Osteocyte (in vitro differentiated cells): ENCODE data around the gene RDM1. TPM values are rescaled to one million over a fixed set of nuclear protein-coding genes. Genes with fewer than 3 reads are reported as not detected.
"Not testable (repeated sequence)": the region's sequence is repeated elsewhere in the genome, so short reads cannot be mapped to it uniquely, and the experiment has no call there.

Experiments used
- DNase-seq: peaks from one replicate; pipeline ENCODE4 v3.0.0; 2021; ENCODE audit warnings: mixed read lengths; ENCODE audit not compliant: unreplicated experiment; ENCODE audit errors: extremely low spot score
- H3K27ac Mint-ChIP-seq: one replicate; pipeline ENCODE4 v1.8.0; 2021; ENCODE audit warnings: mild to moderate bottlenecking, mixed read lengths; ENCODE audit not compliant: unreplicated experiment
- H3K27me3 Mint-ChIP-seq: one replicate; pipeline ENCODE4 v1.8.0; 2021; ENCODE audit warnings: mixed read lengths; ENCODE audit not compliant: unreplicated experiment
- H3K36me3 Mint-ChIP-seq: one replicate; pipeline ENCODE4 v1.8.0; 2021; ENCODE audit warnings: mixed read lengths; ENCODE audit not compliant: unreplicated experiment
- H3K4me1 Mint-ChIP-seq: one replicate; pipeline ENCODE4 v1.8.0; 2021; ENCODE audit warnings: mixed read lengths; ENCODE audit not compliant: unreplicated experiment
- H3K4me3 Mint-ChIP-seq: one replicate; pipeline ENCODE4 v1.8.0; 2021; ENCODE audit warnings: mild to moderate bottlenecking, moderate library complexity, mixed read lengths; ENCODE audit not compliant: unreplicated experiment
- H3K9me3 Mint-ChIP-seq: one replicate; pipeline ENCODE4 v1.8.0; 2021; ENCODE audit warnings: mixed read lengths; ENCODE audit not compliant: unreplicated experiment
- CTCF ChIP-seq: fragments of 200-600 bp; sonication (generic); IDR thresholded peaks from 2 replicates; pipeline ENCODE4 v1.5.0; 2021; ENCODE audit warnings: antibody characterized with exemption, mild to moderate bottlenecking, moderate library complexity
- total RNA-seq: library from RNA; stranded (reverse); gene quantifications from 2 replicates; pipeline ENCODE4 v1.2.1, GENCODE V29; 2021

The RDM1 gene
- total RNA-seq, 1 donor from 2014 or later, result 0.35 TPM

DNA sequence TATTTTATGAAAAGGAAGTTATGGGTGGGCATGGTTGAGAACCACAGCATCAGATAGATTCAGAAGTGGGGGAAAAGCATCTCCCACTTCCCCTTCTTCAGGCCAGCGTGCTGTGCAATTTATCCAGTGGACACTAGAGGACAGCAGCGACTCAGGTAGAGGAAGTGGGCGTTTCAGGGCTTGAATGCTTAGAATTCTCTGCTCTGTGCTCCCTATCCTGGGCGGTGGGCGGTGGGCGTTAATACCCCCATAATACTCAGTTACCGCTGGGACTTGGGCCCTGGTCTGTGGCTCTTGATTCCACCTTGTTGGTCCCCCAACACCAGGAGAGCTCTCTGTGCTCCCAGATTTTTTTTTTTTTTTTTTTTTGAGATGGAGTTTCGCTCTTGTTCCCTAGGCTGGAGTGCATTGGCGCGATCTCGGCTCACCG, 16.6 kb upstream of the RDM1 start:
- TF ChIP-seq CTCF, result peak; percentile 78
- Mint-ChIP-seq H3K36me3 (no peaks in the 10 kb centered on the region), H3K4me3 (no peak overlapping the region), H3K9me3 (no peaks in the 10 kb centered on the region), H3K27ac (no peak overlapping the region), H3K4me1 (no peaks in the 10 kb centered on the region), H3K27me3 (peaks cover 6% of the 10 kb centered on the region)
- peak; percentile 68 for DNase-seq

- peaks cover 6% of the 10 kb centered on the region for H3K27me3 Mint-ChIP-seq
These were observed 13.6 kb upstream of the RDM1 start for GRCh38 chr17:35944151-35944550.

DNA sequence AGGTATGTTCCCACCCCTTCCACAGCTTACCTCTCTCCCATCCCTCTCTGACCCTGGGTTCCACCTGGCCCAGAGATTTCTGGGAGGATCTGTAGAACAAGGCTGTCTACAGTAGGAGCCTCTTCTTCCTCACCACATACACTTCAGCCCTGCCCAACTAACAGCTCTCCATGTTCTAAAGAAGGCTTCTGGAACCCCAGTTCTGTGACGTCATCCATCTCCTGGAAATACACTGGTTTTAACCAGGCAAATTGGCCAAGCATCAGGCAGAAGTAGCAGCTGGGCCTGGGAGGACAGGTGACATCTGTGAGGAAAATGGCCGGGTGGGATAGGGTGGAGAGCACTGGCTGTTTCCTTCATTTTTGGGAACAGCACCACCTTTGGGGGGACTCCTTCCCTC, 13.0 kb upstream of the RDM1 start, which contains the start of gene LYZL6:
TSS of gene LYZL6 (minus strand) at position 177 of the 400 bp plus-strand sequence. CDS start 4,357 bp downstream, outside the sequence.
- H3K9me3 Mint-ChIP-seq, result no peaks in the 10 kb centered on the region

More at GRCh38 chr17:35944151-35944550, 13.6 kb upstream of the RDM1 start:
- Mint-ChIP-seq H3K4me1 (no peaks in the 10 kb centered on the region), H3K36me3 (no peaks in the 10 kb centered on the region), H3K27ac (no peak overlapping the region), H3K9me3 (no peaks in the 10 kb centered on the region), H3K4me3 (no peak overlapping the region)
- TF ChIP-seq CTCF, result no peak
- DNase-seq, result no peak

GRCh38 chr17:35942588-35943186, 12.1 kb upstream of the RDM1 start:
- Mint-ChIP-seq H3K4me1 (no peaks in the 10 kb centered on the region), H3K4me3 (no peak overlapping the region), H3K9me3 (no peaks in the 10 kb centered on the region), H3K27ac (no peak overlapping the region), H3K27me3 (peaks cover 8% of the 10 kb centered on the region), H3K36me3 (no peaks in the 10 kb centered on the region)
- TF ChIP-seq CTCF, result no peak
- no peak for DNase-seq

More for the DNA sequence above, 13.0 kb upstream of the RDM1 start, which contains the start of gene LYZL6:
- no peak within 1 kb of the TSS for H3K4me3 Mint-ChIP-seq
- DNase-seq, result no peak
- H3K36me3 Mint-ChIP-seq, result no peaks in the 10 kb centered on the region
- H3K27me3 Mint-ChIP-seq, result peaks cover 6% of the 10 kb centered on the region
- no peaks in the 10 kb centered on the region for H3K4me1 Mint-ChIP-seq
- TF ChIP-seq CTCF, result no peak
- H3K27ac Mint-ChIP-seq, result no peak within 1 kb of the TSS

DNA sequence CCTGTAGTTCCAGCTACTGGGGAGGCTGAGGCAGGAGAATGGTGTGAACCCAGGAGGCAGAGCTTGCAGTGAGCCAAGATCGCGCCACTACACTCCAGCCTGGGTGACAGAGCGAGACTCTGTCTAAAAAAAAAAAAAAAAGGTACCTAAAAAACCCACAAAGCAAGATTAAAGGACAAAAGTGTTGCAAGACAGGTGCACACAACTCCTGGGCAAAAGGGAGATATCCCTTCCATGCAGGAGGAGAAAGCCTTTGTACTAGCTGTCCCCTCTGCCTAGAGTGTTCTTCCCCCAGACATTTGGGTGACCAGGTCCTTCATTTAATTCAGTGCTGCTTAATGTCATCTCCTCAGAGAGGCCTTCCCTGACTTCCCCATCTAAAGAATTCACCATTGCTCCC, 7.9 kb upstream of the RDM1 start:
- not testable (repeated sequence) for H3K4me1 Mint-ChIP-seq, H3K27ac Mint-ChIP-seq, DNase-seq, H3K27me3 Mint-ChIP-seq, H3K4me3 Mint-ChIP-seq, H3K36me3 Mint-ChIP-seq, H3K9me3 Mint-ChIP-seq
